ENCODE measurements around the gene ZNF474.

DNA sequence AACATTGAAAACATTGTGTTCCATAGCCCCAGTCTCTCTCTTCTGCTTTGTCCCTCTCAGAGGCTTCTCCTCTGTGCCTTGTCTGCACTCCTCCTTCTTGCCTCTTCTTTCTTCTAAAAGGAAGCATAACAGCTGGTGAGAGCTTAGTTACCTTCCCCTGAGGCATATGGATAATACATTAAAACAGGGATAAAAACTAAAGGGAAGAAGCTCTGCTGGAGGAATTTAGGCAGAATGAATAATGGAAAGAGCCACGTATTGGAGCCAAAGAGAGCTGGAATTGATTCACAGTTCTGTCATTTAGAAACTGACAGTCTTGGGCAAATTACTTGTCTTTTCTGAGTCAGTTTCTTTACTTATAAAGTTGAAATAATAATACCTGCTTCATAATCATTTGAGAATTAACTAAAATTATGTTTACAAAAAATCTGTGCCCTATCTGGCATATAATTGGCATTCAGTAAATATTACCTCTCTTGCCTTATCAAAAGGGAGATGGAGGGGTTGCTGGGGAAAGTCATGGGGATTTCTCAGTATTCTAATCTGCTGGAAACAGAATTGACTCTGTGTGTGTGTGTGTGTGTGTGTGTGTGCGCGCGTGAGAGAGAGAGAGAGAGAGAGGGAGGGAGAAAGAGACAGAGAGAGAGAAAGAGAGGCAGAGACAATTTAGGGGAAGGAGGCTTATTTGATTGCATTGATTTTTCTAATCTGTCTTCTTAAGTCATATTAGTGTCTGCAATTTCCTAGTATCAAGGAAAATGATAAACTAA lies 20.2 kb downstream of the ZNF474 start:
- TF ChIP-seq POLR2A (IDR thresholded peaks at IDR 0.05): no peak
- TF ChIP-seq, protein P1, sequence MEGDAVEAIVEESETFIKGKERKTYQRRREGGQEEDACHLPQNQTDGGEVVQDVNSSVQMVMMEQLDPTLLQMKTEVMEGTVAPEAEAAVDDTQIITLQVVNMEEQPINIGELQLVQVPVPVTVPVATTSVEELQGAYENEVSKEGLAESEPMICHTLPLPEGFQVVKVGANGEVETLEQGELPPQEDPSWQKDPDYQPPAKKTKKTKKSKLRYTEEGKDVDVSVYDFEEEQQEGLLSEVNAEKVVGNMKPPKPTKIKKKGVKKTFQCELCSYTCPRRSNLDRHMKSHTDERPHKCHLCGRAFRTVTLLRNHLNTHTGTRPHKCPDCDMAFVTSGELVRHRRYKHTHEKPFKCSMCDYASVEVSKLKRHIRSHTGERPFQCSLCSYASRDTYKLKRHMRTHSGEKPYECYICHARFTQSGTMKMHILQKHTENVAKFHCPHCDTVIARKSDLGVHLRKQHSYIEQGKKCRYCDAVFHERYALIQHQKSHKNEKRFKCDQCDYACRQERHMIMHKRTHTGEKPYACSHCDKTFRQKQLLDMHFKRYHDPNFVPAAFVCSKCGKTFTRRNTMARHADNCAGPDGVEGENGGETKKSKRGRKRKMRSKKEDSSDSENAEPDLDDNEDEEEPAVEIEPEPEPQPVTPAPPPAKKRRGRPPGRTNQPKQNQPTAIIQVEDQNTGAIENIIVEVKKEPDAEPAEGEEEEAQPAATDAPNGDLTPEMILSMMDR (IDR thresholded peaks at IDR 0.05): no peak
- TF ChIP-seq EP300 (IDR thresholded peaks at IDR 0.05): no peak
- TF ChIP-seq POLR2AphosphoS5 (IDR thresholded peaks at IDR 0.05): no peak
